Activated CD8-positive, alpha-beta memory T cell treated with anti-CD3 and anti-CD28 coated beads, Interleukin-2, amount 50 U/mL, for 48 hours (primary cell): ENCODE data around the gene IKZF3.
"Not testable (repeated sequence)": the region's sequence is repeated elsewhere in the genome, so short reads cannot be mapped to it uniquely, and the experiment has no call there.

Source experiments
- DNase-seq: peaks from one replicate; pipeline ENCODE4 v3.0.0-alpha.2; 2020

Gene IKZF3

DNA sequence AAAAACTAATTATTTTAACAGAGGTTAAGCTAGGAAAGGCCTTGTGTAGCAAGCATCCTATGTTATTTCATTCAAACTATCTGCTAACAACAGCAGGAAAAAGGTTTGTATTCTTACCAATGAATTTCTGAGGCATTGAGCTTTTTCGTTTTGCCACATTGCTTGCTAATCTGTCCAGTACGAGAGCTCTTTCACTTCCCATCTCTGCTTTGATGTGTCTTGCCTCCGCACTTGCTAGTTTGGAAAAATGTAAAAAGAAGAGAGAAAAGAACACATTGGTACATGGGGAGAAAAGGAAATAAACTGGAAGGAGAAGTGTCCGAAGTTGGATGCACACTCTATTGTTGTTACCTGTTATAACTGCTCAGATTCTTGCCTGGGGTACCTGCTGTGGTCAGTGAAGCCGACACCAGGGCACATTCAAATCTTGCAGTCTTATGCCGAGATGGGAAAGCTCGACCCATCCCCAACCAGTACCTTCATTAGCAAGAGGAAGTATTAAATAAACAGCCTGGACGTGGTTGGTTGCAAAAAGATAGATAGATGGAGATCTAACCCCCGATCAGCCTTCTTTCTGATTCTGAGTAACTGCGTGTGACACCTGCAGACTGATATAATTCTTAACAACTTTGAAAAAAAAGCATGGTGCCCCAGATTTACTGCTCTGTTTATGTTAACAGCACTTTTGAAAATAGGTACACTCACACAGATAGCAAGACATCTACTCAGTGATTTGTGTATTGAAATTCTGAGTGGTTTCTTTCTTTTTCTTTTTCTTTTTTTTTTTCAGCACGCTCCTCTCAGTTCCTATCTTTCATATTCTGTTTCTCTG lies 86.4 kb downstream of the IKZF3 start:
- no peak for DNase-seq

DNA sequence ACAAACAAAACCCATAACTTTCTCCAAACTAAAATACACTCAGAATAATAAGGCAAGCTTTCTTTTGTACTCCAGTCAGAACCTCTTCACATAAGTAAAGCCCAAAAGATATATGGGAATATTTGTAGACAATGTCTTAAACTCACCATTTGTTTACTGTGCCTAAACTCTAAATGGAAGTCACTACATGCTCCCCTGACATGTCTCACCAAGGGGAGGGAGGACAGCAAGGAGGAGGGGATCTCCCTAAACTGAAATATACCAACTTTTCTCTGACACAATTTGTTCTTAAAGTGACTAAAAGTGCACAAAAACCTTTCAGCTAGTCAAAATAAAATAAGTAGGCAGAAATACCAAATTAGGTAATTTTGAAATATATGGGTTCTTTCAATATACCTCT lies 87.9 kb downstream of the IKZF3 start:
- DNase-seq: no peak

DNA sequence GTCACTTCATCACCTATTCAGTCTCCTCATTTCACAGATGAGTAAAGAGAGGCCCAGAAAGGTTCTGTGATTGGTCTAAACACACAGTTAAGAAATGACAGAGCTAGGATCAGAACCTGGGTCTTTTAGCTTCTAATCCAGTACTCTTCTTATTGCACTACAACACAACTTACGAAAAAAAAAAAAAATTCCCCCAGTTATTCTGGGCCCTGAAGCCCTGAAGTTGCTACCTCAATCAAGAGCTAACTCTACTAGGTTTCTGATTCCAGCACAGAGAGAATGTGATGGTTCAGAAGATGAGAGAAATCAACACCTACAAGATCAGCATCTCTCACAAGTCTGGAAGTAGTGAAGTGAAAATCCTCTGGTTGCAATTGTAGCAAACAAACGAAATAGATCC lies 89.1 kb downstream of the IKZF3 start:
- no peak for DNase-seq

DNA sequence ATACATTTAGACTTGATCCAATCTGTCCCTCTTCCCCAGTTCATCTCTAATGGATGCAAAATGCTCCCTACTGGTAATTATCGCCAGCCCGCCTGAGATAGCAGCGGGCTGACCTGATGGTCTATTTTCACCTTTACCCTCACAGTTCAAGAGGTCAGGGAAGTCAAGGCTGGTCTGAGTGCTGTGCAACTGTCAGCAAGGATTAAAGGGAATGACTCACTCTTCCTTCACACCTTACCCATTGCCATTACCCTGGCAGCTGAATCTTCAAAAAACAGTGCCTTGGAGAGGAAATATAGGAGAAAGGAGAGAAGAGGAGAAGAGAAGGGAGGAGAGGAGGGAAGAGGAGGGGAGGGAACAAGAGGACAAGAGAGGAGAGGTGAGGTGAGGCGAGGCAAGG lies 90.1 kb downstream of the IKZF3 start:
- DNase-seq: no peak

DNA sequence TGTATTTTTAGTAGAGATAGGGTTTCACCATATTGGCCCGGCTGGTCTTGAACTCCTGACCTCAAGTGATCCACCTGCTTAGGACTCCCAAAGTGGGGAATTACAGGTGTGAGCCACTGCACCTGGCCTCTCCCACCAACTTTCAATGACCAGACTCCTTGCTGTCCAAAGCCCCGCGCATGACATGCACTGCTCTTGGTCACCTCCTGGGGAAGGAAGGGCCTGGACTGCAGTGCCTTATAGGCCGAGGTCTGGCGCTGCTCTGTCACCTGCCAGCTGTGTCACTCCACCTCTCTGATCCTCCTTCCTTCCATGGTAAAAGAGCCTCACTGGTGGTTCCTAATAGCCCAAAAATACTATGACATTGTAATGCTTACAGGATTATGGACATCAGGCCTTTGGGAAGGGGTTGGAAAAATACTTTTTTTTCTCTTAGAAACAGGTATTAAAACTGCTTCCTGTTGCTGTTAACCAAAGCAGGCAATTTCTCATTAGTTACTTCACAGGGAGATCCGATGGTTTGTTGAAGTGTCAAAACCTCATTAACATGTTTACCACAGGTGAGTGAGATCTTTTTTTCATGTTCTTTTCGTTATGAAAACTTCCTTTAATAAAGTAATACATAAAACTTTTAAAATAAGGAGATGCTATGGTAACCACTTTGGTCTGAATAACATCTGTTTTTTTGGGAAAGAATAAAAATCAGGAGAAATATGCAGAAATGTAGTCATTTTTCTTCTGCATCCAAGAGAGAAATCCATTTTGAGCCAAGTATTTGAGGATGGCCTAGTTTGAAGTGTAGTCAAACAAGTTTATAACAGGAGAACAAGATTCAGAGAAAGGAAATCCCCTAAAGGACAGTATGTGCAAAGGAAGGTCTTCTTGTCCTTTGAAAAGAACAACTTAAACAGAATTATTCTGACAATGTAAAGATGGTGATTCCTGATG lies 90.9 kb downstream of the IKZF3 start:
- no peak for DNase-seq

DNA sequence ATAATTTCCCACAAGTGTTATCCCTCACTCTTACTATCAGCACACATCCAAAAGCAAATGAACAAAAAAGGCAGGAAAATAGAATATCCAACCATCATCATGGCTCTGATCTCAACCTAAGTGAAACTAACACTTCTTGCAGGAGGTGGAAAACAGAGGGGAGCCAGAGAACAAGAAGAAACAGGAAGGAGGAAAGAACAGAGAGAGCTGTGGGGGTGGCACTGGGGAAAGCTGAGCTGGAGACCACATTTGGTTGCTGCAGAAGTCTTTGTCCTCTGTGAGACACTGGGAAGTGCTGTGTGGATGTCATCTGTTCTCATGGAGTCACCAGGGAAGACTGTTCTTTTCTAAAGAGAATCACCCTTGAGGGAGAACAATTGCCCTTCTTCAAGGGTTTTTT lies 91.7 kb downstream of the IKZF3 start:
- DNase-seq: no peak

DNA sequence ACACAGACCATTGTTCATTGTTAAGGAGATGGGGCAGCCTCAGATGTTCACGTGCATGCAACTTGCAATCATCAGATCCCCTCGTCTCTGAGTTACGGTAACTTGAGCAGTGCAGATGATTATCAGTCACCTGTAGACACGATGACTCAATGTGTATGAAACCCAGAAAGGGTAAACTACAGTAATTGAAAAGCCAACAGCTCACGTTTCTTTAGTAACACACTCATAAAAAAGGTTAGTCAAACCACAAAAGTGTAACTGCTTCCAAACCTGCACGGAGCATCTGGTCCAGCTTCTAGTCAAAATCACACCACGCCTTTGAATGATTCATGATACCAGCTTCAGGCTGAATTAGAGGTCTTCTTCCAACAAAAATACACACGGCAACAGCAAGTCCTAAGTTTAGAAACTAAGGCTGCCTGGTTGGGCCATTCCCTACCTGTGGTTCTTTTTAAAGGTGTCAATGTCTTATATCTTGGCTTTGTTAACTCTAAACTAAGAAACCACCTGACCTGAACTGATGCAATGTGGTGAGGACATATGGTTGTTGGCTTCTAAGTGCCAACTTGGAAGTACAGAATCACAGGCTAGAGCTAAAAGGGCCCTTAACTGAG lies 94.0 kb downstream of the IKZF3 start:
- no peak for DNase-seq

DNA sequence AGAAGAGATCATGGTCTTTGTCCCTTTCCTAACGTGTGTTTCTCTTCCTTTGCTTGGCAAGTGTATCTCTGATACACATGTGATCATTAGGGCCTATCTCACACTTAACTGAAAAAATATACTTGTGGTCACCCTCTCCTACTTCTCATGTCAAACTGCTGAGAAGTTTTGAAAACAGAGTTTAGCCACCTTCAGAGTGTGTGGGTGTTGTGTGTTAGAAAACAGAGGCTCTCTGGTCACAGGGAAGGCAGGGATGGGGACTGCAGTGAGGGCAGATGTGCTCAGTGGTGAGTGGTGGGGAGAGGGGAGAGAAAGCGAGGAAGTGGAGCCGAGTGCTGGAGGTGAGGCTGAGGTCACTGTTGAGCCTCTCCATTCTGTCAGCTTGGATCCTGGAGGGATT lies 97.0 kb downstream of the IKZF3 start:
- DNase-seq: no peak

DNA sequence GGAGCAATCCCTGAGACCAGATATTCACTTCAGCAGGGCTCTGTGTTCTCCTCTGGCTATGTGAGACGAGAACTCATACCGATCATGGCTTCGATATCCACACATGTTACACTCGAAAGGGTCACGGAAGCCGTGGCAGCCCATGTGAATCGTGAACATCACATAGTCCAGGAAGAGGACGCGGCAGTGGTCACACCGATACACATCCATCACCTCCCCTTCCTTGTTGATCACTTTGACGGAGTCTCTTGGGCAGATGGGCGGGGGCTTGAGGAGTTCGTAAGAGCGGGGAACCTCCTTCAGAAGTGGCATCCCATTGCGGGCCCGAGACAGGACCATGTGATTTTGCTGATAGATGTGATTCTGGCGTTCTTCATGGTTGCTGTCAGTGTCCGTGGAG lies 98.3 kb downstream of the IKZF3 start:
- DNase-seq: no peak

DNA sequence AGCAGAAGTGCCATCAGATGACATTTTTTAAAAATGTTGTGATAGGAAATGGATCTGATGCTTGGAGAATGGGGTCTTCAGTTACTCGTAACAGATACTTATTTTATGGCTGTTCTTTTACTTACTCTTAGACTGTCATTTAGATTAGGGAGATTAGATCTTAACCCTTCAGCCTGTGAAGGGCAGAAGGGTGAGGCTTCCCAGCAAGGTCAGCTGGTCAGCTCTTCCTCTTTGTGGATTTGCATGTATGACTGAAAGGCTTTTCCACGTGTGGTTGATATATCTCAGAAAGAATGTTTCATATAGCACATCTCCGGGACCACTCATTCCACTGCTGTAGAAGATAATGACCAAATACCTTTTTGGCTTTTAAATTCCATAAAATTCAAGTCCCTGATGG lies 98.9 kb downstream of the IKZF3 start:
- no peak for DNase-seq

DNA sequence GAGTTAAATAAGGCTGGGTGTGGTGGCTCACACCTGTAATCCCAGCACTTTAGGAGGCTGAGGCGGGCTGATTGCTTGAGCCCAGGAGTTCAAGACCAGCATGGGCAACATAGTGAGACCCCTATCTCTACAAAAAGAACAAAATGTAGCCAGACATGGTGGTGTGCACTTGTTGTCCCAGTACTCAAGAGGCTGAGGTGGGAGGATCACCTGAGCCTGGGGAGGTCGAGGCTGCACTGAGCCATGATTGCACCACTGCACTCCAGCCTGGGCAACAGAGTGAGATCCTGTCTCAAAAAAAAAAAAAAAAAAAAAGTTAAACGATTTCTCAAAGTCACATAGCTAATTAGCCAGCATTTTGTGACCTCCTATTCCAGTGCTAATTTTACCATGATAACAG lies 99.9 kb downstream of the IKZF3 start:
- not testable (repeated sequence) for DNase-seq

DNA sequence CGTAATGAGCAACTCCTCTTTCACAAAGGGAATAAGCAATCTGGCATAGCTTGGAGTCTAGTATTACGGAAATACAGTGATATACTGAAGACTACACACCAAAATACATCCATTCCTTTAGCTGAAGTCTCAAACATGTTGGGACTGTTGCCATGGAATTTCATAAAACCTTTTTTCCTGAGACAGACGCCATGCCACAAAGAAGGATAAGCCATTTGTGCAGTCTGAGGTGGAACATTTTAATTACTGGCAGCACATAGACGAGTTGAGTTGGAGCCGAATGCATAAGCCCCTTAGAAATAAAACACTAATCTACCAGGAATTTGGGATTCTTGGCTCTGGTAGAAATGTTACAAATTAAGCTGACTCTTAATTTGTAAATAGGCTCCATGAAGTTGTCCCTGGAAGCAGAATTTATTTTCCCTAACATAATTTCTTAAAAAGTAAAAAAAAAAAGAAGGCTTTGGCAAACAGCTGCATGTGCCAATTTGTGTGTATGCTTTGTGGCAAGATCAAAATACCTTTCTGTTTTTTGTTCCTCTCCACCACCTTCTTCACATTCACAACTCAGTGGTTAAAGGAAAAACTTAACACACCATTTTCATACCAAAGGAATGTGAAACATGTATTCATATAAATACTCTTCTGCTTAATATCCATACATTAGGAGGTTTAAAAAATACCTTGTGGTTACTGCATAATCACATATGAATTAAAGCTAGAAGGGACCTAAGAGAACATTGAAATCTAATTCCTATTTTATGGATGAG lies 100.9 kb downstream of the IKZF3 start:
- no peak for DNase-seq

DNA sequence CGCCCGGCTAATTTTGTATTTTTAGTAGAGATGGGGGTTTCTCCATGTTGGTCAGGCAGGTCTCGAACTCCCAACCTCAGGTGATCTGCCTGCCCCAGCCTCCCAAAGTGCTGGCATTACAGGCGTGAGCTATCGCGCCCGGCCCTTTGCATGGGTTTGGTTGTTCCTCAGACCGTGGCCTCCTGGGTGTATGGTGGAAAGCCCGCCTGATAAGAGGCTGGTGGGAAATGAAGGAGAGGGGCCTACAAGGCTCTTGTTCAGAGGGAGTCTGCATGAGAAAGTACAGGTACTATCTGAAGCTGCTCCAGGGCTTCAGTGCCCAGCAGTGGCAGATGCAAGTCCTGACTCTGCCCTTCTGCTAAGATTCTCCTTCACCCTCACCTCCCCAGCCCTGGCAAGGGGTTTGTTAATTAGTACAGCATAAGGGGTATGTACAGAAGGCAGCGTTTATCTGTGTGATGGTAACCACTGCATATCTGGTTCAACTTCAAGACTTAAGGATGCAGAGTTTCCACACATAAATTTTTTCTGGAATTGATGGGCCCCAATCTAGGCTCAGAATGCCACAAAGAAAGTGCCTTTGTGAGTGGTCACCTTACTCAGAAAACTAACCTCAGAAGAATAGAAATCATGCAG lies 102.1 kb downstream of the IKZF3 start:
- DNase-seq: no peak

DNA sequence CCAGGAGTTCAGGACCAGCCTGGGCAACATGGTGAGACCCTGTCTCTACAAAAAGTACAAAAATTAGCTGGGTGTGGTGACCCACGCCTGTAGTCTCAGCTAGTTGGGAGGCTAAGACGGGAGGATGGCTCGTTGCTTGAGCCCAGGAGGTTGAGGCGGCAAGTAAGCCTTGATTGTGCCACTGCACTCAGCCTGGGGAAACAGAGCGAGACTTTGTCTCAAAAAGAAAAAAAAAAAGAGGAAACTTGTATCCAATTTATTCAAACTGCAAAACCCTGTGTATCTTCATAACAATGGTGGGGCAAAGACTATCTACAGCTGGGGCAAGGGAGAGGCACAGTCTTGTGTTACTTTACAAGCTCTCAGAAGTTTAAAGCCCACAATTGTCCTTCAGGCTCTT lies 104.9 kb downstream of the IKZF3 start:
- DNase-seq: no peak

DNA sequence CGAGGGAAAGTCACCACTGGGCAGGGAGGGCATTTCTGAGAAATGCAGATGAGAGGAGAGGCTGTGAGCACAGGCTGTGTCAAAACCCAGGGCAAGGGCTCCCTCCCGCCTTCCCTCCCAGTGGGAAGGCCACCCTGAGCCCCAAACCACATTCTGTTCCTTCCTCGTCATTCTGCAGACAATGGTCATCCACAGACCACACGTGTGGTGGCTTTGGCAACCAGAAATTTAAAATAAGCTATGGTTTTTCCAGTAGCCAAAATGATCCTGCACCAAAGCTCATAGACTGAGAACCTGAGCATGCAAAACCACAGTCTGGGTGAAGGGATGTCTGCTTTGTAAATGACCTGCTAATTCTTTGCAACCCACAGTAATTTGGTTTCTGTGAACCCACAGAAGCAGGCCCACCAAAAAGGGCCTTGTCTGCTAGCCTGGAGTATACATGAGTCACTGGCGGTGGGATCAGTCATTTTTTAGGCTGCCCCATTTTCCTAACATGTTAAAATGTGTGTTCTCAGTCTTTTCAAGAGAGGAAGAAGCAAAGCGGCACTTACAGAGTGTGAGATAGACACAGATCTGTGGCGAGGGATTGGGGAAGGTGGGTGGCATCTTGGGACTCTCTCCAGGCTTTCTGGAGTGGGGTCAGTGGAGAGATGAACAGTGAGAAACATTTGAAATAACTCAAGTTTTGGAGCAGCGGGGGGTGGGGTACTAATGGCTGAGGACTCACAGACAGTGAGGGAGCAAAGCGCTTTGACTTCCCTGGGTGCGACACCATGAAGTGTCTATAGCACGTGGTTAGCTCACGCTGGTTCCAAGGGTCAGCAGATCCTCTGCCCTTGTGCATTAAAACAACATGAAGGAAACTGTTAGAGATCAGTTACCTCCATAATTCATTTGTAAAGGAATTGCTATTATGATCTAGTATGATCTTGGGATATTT lies 105.9 kb downstream of the IKZF3 start:
- DNase-seq: peak; percentile 82

DNA sequence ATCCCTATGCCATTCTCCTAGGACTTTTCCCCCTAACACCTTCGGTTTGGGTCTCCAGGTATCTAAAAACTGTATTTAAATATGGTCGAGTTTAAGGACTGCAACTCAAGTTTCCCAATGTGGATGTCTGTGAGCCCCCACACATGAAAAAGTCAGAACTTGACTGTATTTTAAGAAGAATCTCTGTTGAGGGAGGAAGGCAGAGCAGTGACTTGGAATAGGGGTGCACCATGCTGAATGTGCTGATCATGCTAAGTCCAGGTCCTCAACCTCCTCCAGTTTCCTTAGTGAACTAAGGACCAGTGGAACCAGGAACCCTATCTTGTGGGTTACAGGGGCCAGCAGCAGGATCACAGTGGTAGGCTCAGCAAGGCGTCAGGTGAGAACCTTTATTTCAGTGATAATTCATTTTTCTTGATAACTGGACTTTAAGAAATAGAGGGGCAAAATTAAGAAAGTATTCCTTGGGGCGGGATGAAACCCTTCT lies 106.9 kb downstream of the IKZF3 start:
- peak; percentile 51 for DNase-seq

DNA sequence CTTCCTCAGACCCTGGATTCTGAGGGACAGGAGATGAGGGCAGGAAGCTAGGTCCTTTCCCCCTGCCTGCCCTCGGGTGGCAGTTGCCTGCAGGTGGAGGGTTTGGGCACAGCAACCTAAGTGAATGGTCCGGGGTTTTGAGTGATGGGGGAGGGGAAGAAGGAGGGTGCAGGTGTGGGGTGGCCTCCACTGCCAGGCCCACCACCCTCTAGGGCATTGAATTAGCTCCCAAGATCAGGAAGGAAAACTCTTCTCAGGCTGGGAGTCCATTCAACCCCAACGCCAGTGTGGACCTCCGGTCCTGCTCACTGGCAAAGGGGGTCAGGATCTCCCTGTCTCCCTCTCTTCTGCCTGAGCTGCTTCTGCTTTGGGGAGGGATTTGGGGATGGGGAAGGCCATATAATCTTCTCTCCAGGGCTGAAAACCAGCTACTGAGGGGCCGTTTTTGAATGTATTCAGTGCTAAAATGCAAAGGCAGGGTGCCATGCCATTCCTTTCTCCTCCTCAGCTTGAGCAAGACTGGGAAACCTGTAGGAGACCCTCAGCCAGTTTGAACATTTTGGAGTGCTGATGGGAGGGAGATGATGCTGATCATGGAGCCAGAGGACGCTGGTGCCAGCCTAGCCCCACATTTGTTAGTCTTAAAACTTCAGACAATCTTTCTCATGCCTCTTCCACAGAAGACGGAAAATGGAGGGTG lies 107.6 kb downstream of the IKZF3 start:
- peak; percentile 76 for DNase-seq

DNA sequence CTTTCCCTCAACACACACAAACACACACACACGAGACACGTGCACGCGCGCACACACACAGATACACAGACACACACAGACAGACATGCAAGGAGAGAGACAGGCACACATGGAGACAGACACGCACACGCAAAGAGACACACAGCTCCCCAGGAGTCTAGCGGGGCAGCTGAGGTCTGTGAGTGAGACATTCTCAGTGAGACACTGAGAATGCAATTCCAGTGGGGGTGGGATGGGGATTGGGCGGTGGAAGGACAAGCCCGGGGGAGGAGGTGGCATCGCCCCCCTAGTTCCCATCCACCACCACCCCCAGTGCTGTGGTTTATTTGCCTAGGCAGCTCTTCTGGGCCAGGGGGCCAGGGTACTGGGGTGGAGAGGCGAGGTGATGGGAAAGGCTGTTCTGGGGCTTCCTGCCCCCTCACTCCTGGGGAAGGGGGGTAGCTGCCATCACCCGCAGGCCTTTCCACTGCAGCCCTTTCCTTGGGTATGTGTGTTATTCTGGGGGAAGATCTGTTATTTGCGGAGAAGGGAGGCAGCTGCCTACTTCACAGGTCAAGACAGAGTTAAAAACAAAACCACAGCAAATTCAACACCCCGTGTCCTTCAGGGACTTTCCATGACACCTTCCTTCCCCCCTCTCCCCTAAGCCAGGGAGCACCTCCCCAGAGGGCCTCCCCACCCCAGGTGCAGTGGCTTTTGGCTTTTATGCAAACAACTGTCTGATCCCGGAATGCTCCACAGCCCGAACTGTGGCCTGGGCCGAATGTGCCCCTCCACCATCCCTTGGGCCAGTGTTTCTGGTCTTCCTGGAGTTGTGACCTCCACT lies 108.3 kb downstream of the IKZF3 start:
- peak; percentile 76 for DNase-seq

DNA sequence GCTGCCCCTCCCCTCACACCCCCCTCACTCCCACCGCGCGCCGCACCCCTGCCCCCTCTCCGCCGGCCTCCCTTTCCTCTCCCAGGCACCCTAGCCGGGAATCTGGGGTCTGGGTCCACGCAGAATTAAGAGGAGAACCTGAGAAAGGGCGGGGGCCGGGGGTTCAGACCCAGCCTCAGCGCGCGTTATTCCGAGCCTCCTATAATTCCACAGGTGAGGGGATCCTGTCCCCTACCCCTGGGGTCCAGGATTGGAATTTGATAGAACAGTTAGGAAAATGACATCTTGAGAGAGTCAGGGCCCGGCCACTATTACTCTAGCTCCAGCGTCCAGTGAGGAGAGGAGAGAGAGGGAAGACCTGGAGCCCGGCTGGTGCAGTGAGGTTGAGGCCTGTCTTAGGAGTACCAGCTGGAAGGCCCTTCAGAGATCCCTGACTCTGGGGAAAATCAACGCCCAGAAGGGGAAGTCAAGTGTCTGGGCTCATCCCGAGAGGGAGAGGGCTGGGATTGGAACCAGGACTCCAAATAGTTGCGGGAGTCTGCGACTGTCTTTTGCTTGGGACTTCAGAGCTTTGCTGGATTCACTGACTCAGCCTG lies 109.1 kb downstream of the IKZF3 start:
- DNase-seq: peak; percentile 74
